H9 (cell line): ENCODE data around the gene JAKMIP1. TPM values are rescaled to one million over a fixed set of nuclear protein-coding genes. Genes with fewer than 3 reads are reported as not detected.

Experiments
- DNase-seq: peaks from one replicate; pipeline ENCODE4 v3.0.0-alpha.2; 2017
- H2AFZ ChIP-seq: one replicate; pipeline ENCODE4 v1.6.1; 2013; ENCODE audit warnings: mild to moderate bottlenecking, low read length, control low read depth, moderate library complexity
- H2AK5ac ChIP-seq: 2 replicates; pipeline ENCODE4 v1.6.1; 2013; ENCODE audit warnings: low read length, control low read depth, mixed read lengths; ENCODE audit not compliant: insufficient read length
- H2BK120ac ChIP-seq: one replicate; pipeline ENCODE4 v1.6.1; 2013; ENCODE audit warnings: low read depth, mild to moderate bottlenecking, low read length, control low read depth, inconsistent platforms; ENCODE audit not compliant: poor library complexity, severe bottlenecking
- H2BK12ac ChIP-seq: 2 replicates; pipeline ENCODE4 v1.6.1; 2013; ENCODE audit warnings: low read length, control low read depth, mixed read lengths, low read depth; ENCODE audit not compliant: insufficient read length
- H2BK15ac ChIP-seq: 2 replicates; pipeline ENCODE4 v1.6.1; 2013; ENCODE audit warnings: low read depth, low read length, control low read depth
- H2BK20ac ChIP-seq: one replicate; pipeline ENCODE4 v1.6.1; 2013; ENCODE audit warnings: low read depth, mild to moderate bottlenecking, low read length, control low read depth, inconsistent platforms; ENCODE audit not compliant: poor library complexity, severe bottlenecking
- H2BK5ac ChIP-seq: 2 replicates; pipeline ENCODE4 v1.6.1; 2013; ENCODE audit warnings: low read length, control low read depth, mixed read lengths; ENCODE audit not compliant: insufficient read length
- H3K14ac ChIP-seq: 2 replicates; pipeline ENCODE4 v1.6.1; 2013; ENCODE audit warnings: low read length, control low read depth; ENCODE audit not compliant: insufficient read depth
- H3K18ac ChIP-seq: 2 replicates; pipeline ENCODE4 v1.6.1; 2013; ENCODE audit warnings: low read depth, mild to moderate bottlenecking, mixed read lengths, low read length, control low read depth; ENCODE audit not compliant: insufficient read length
- H3K23ac ChIP-seq: 2 replicates; pipeline ENCODE4 v1.6.1; 2013; ENCODE audit warnings: low read length, control low read depth, mixed read lengths, low read depth; ENCODE audit not compliant: insufficient read length
- H3K23me2 ChIP-seq: 2 replicates; pipeline ENCODE4 v1.6.1; 2013; ENCODE audit warnings: low read depth, mild to moderate bottlenecking, mixed read lengths, low read length, control low read depth; ENCODE audit not compliant: insufficient read length, poor library complexity, severe bottlenecking
- H3K27ac ChIP-seq: 2 replicates; pipeline ENCODE4 v1.5.1; 2013; ENCODE audit warnings: low read length, control low read depth, mixed read lengths, low read depth; ENCODE audit not compliant: insufficient read length
- H3K27me3 ChIP-seq: 2 replicates; pipeline ENCODE4 v1.6.1; 2013; ENCODE audit warnings: low read length, control low read depth, inconsistent platforms; ENCODE audit not compliant: insufficient read depth
- H3K4ac ChIP-seq: 2 replicates; pipeline ENCODE4 v1.6.1; 2013; ENCODE audit warnings: low read depth, mild to moderate bottlenecking, control low read depth, inconsistent platforms, low read length, moderate library complexity
- H3K4me1 ChIP-seq: 2 replicates; pipeline ENCODE4 v1.6.1; 2013; ENCODE audit warnings: low read length, control low read depth, inconsistent platforms; ENCODE audit not compliant: insufficient read depth
- H3K4me2 ChIP-seq: 2 replicates; pipeline ENCODE4 v1.6.1; 2013; ENCODE audit warnings: low read length, control low read depth, mixed read lengths; ENCODE audit not compliant: insufficient read length, insufficient read depth
- H3K56ac ChIP-seq: 2 replicates; pipeline ENCODE4 v1.6.1; 2013; ENCODE audit warnings: low read depth, mild to moderate bottlenecking, mixed read lengths, low read length, control low read depth; ENCODE audit not compliant: insufficient read length
- H3K79me1 ChIP-seq: 2 replicates; pipeline ENCODE4 v1.6.1; 2013; ENCODE audit warnings: low read depth, mild to moderate bottlenecking, moderate library complexity, low read length, control low read depth, inconsistent platforms; ENCODE audit not compliant: insufficient read depth, poor library complexity, severe bottlenecking
- H3K79me2 ChIP-seq: 2 replicates; pipeline ENCODE4 v1.6.1; 2013; ENCODE audit warnings: low read length, control low read depth, inconsistent platforms; ENCODE audit not compliant: insufficient read depth
- H3K9ac ChIP-seq: 2 replicates; pipeline ENCODE4 v1.6.1; 2013; ENCODE audit warnings: low read length, control low read depth, mixed read lengths; ENCODE audit not compliant: insufficient read length; ENCODE audit errors: extremely low read depth
- H3K9me3 ChIP-seq: one replicate; pipeline ENCODE4 v1.6.1; 2013; ENCODE audit warnings: low read depth, low read length, inconsistent platforms; ENCODE audit not compliant: control insufficient read depth
- H3T11ph ChIP-seq: one replicate; pipeline ENCODE4 v1.6.1; 2013; ENCODE audit warnings: mild to moderate bottlenecking, low read length, control low read depth, inconsistent platforms
- H4K20me1 ChIP-seq: one replicate; pipeline ENCODE4 v1.6.1; 2013; ENCODE audit not compliant: control insufficient read depth, insufficient read length, insufficient read depth
- H4K5ac ChIP-seq: 2 replicates; pipeline ENCODE4 v1.6.1; 2013; ENCODE audit warnings: low read depth, mild to moderate bottlenecking, mixed read lengths, low read length, control low read depth; ENCODE audit not compliant: insufficient read length
- H4K8ac ChIP-seq: replicated peaks from 2 replicates; pipeline ENCODE4 v1.6.1; 2013; ENCODE audit warnings: low read length, control low read depth, mixed read lengths, low read depth; ENCODE audit not compliant: insufficient read length
- H4K91ac ChIP-seq: 2 replicates; pipeline ENCODE4 v1.6.1; 2013; ENCODE audit warnings: low read depth, mild to moderate bottlenecking, moderate library complexity, mixed read lengths, low read length, control low read depth; ENCODE audit not compliant: insufficient read length
- H3K27ac Mint-ChIP-seq, 3 experiments: 2 replicates in 2 of 3; 3 replicates in 1 of 3; pipeline ENCODE4 v1.8.0; 2020 to 2021; ENCODE audit warnings: mixed read lengths in 3 of 3, mild to moderate bottlenecking in 1 of 3, moderate library complexity in 1 of 3
- H3K27me3 Mint-ChIP-seq: 2 replicates; pipeline ENCODE4 v1.8.0; 2021; ENCODE audit warnings: low read depth, mild to moderate bottlenecking, moderate library complexity, mixed read lengths
- H3K36me3 Mint-ChIP-seq, 3 experiments: 2 replicates in 2 of 3; 3 replicates in 1 of 3; pipeline ENCODE4 v1.8.0; 2020 to 2021; ENCODE audit warnings: low read depth in 3 of 3, mixed read lengths in 3 of 3; ENCODE audit not compliant: insufficient read depth in 1 of 3
- H3K4me1 Mint-ChIP-seq, 2 experiments: 2 replicates each; pipeline ENCODE4 v1.8.0; 2020; ENCODE audit warnings: mixed read lengths in 2 of 2
- H3K4me3 Mint-ChIP-seq, 2 experiments: 2 replicates in 1 of 2; 3 replicates in 1 of 2; pipeline ENCODE4 v1.8.0; 2020 to 2021; ENCODE audit warnings: mild to moderate bottlenecking in 2 of 2, mixed read lengths in 2 of 2, moderate library complexity in 1 of 2
- H3K9me3 Mint-ChIP-seq, 2 experiments: 2 replicates in 1 of 2; 3 replicates in 1 of 2; pipeline ENCODE4 v1.8.0; 2020; ENCODE audit warnings: mild to moderate bottlenecking in 2 of 2, mixed read lengths in 2 of 2, moderate library complexity in 1 of 2
- WGBS: extraction: QIAGEN DNeasy Blood & Tissue Kit; methylation state at CpG from one replicate; pipeline ENCODE4 v1.1.7; 2013; ENCODE audit warnings: missing lambda C conversion rate, low lambda C conversion rate, mixed read lengths; ENCODE audit not compliant: insufficient read length; ENCODE audit errors: extremely low coverage; 5-methylcytosine and 5-hydroxymethylcytosine counted together
- total RNA-seq: library from RNA; stranded (reverse); gene quantifications from 2 replicates; pipeline ENCODE4 v1.2.1, GENCODE V29; 2021
- TF ChIP-seq, protein P1 (sequence below): fragments of 200-600 bp; sonication (generic); conservative IDR thresholded peaks from 3 replicates; pipeline ENCODE4 v1.8.0; 2021; ENCODE audit warnings: antibody characterized with exemption, mild to moderate bottlenecking

Gene JAKMIP1
- total RNA-seq, 1 experiment from 2014 or later: 1.5 TPM

- WGBS: no CpG with 5 or more reads among the region's 8 CpGs
- Histone ChIP-seq H4K5ac (no peak within 1 kb of the TSS), H2AK5ac (no peak within 1 kb of the TSS), H4K8ac (no peak within 1 kb of the TSS), H3T11ph (no peak within 1 kb of the TSS), H2BK5ac (no peak within 1 kb of the TSS), H2BK15ac (no peak within 1 kb of the TSS), H2BK12ac (no peak within 1 kb of the TSS), H4K20me1 (no peaks in the 10 kb centered on the region), H3K23me2 (no peaks in the 10 kb centered on the region), H3K14ac (no peak within 1 kb of the TSS; the same call in 1 of the 2 replicates), H3K56ac (no peak within 1 kb of the TSS), H3K4me1 (no peaks in the 10 kb centered on the region), H3K79me2 (no peaks in the 10 kb centered on the region), H2BK120ac (no peak within 1 kb of the TSS), H3K27me3 (no peaks in the 10 kb centered on the region), H3K23ac (no peak within 1 kb of the TSS), H2AFZ (no peak within 1 kb of the TSS), H3K79me1 (no peaks in the 10 kb centered on the region), H4K91ac (no peak within 1 kb of the TSS), H3K18ac (no peak within 1 kb of the TSS), H2BK20ac (no peak within 1 kb of the TSS), H3K9me3 (no peaks in the 10 kb centered on the region), H3K27ac (no peak within 1 kb of the TSS), H3K9ac (no peak within 1 kb of the TSS), H3K4me2 (no peak within 1 kb of the TSS), H3K4ac (no peak within 1 kb of the TSS)
- peaks cover 16 to 19% of the 10 kb centered on the region in 2 experiments for H3K4me1 Mint-ChIP-seq
- no peak for DNase-seq
- no peak within 1 kb of the TSS; a peak in 2 of 7 replicates for H3K27ac Mint-ChIP-seq
- H3K9me3 Mint-ChIP-seq: no peaks in the 10 kb centered on the region; a peak in 1 of 5 replicates
- peaks cover 13% of the 10 kb centered on the region for H3K27me3 Mint-ChIP-seq
- TF ChIP-seq, protein P1, sequence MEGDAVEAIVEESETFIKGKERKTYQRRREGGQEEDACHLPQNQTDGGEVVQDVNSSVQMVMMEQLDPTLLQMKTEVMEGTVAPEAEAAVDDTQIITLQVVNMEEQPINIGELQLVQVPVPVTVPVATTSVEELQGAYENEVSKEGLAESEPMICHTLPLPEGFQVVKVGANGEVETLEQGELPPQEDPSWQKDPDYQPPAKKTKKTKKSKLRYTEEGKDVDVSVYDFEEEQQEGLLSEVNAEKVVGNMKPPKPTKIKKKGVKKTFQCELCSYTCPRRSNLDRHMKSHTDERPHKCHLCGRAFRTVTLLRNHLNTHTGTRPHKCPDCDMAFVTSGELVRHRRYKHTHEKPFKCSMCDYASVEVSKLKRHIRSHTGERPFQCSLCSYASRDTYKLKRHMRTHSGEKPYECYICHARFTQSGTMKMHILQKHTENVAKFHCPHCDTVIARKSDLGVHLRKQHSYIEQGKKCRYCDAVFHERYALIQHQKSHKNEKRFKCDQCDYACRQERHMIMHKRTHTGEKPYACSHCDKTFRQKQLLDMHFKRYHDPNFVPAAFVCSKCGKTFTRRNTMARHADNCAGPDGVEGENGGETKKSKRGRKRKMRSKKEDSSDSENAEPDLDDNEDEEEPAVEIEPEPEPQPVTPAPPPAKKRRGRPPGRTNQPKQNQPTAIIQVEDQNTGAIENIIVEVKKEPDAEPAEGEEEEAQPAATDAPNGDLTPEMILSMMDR: no peak
- H3K4me3 Mint-ChIP-seq: peak within 1 kb of the TSS in 1 of 2 experiments; percentile 15; a peak in 1 of 5 replicates
- H3K36me3 Mint-ChIP-seq: no peaks in the 10 kb centered on the region
These were observed 182.0 kb downstream of the JAKMIP1 start, which contains the start of gene C4orf50 for GRCh38 chr4:6018331-6018730. Gene C4orf50 (minus strand): TSS chr4:6018431.
